ENCODE results near the gene N4BP3.

- TF ChIP-seq CTCF (IDR thresholded peaks at IDR 0.05) (no peak), POLR2A (IDR thresholded peaks at IDR 0.05) (no peak)
These were observed 29.3 kb downstream of the N4BP3 start for GRCh38 chr5:178142642-178143041.
